H9 (cell line): Measurements from ENCODE around the gene FMN1. TPM values are rescaled to one million over a fixed set of nuclear protein-coding genes. Genes with fewer than 3 reads are reported as not detected.

Experiments used
- DNase-seq: peaks from one replicate; pipeline ENCODE4 v3.0.0-alpha.2; 2017
- H2AFZ ChIP-seq: one replicate; pipeline ENCODE4 v1.6.1; 2013; ENCODE audit warnings: mild to moderate bottlenecking, low read length, control low read depth, moderate library complexity
- H2AK5ac ChIP-seq: 2 replicates; pipeline ENCODE4 v1.6.1; 2013; ENCODE audit warnings: low read length, control low read depth, mixed read lengths; ENCODE audit not compliant: insufficient read length
- H2BK120ac ChIP-seq: one replicate; pipeline ENCODE4 v1.6.1; 2013; ENCODE audit warnings: low read depth, mild to moderate bottlenecking, low read length, control low read depth, inconsistent platforms; ENCODE audit not compliant: poor library complexity, severe bottlenecking
- H2BK12ac ChIP-seq: 2 replicates; pipeline ENCODE4 v1.6.1; 2013; ENCODE audit warnings: low read length, control low read depth, mixed read lengths, low read depth; ENCODE audit not compliant: insufficient read length
- H2BK15ac ChIP-seq: 2 replicates; pipeline ENCODE4 v1.6.1; 2013; ENCODE audit warnings: low read depth, low read length, control low read depth
- H2BK20ac ChIP-seq: one replicate; pipeline ENCODE4 v1.6.1; 2013; ENCODE audit warnings: low read depth, mild to moderate bottlenecking, low read length, control low read depth, inconsistent platforms; ENCODE audit not compliant: poor library complexity, severe bottlenecking
- H2BK5ac ChIP-seq: 2 replicates; pipeline ENCODE4 v1.6.1; 2013; ENCODE audit warnings: low read length, control low read depth, mixed read lengths; ENCODE audit not compliant: insufficient read length
- H3K14ac ChIP-seq: 2 replicates; pipeline ENCODE4 v1.6.1; 2013; ENCODE audit warnings: low read length, control low read depth; ENCODE audit not compliant: insufficient read depth
- H3K18ac ChIP-seq: 2 replicates; pipeline ENCODE4 v1.6.1; 2013; ENCODE audit warnings: low read depth, mild to moderate bottlenecking, mixed read lengths, low read length, control low read depth; ENCODE audit not compliant: insufficient read length
- H3K23ac ChIP-seq: 2 replicates; pipeline ENCODE4 v1.6.1; 2013; ENCODE audit warnings: low read length, control low read depth, mixed read lengths, low read depth; ENCODE audit not compliant: insufficient read length
- H3K23me2 ChIP-seq: 2 replicates; pipeline ENCODE4 v1.6.1; 2013; ENCODE audit warnings: low read depth, mild to moderate bottlenecking, mixed read lengths, low read length, control low read depth; ENCODE audit not compliant: insufficient read length, poor library complexity, severe bottlenecking
- H3K27ac ChIP-seq: 2 replicates; pipeline ENCODE4 v1.5.1; 2013; ENCODE audit warnings: low read length, control low read depth, mixed read lengths, low read depth; ENCODE audit not compliant: insufficient read length
- H3K27me3 ChIP-seq: 2 replicates; pipeline ENCODE4 v1.6.1; 2013; ENCODE audit warnings: low read length, control low read depth, inconsistent platforms; ENCODE audit not compliant: insufficient read depth
- H3K4ac ChIP-seq: 2 replicates; pipeline ENCODE4 v1.6.1; 2013; ENCODE audit warnings: low read depth, mild to moderate bottlenecking, control low read depth, inconsistent platforms, low read length, moderate library complexity
- H3K4me1 ChIP-seq: 2 replicates; pipeline ENCODE4 v1.6.1; 2013; ENCODE audit warnings: low read length, control low read depth, inconsistent platforms; ENCODE audit not compliant: insufficient read depth
- H3K4me2 ChIP-seq: 2 replicates; pipeline ENCODE4 v1.6.1; 2013; ENCODE audit warnings: low read length, control low read depth, mixed read lengths; ENCODE audit not compliant: insufficient read length, insufficient read depth
- H3K56ac ChIP-seq: 2 replicates; pipeline ENCODE4 v1.6.1; 2013; ENCODE audit warnings: low read depth, mild to moderate bottlenecking, mixed read lengths, low read length, control low read depth; ENCODE audit not compliant: insufficient read length
- H3K79me1 ChIP-seq: 2 replicates; pipeline ENCODE4 v1.6.1; 2013; ENCODE audit warnings: low read depth, mild to moderate bottlenecking, moderate library complexity, low read length, control low read depth, inconsistent platforms; ENCODE audit not compliant: insufficient read depth, poor library complexity, severe bottlenecking
- H3K79me2 ChIP-seq: 2 replicates; pipeline ENCODE4 v1.6.1; 2013; ENCODE audit warnings: low read length, control low read depth, inconsistent platforms; ENCODE audit not compliant: insufficient read depth
- H3K9ac ChIP-seq: 2 replicates; pipeline ENCODE4 v1.6.1; 2013; ENCODE audit warnings: low read length, control low read depth, mixed read lengths; ENCODE audit not compliant: insufficient read length; ENCODE audit errors: extremely low read depth
- H3K9me3 ChIP-seq: one replicate; pipeline ENCODE4 v1.6.1; 2013; ENCODE audit warnings: low read depth, low read length, inconsistent platforms; ENCODE audit not compliant: control insufficient read depth
- H3T11ph ChIP-seq: one replicate; pipeline ENCODE4 v1.6.1; 2013; ENCODE audit warnings: mild to moderate bottlenecking, low read length, control low read depth, inconsistent platforms
- H4K20me1 ChIP-seq: one replicate; pipeline ENCODE4 v1.6.1; 2013; ENCODE audit not compliant: control insufficient read depth, insufficient read length, insufficient read depth
- H4K5ac ChIP-seq: 2 replicates; pipeline ENCODE4 v1.6.1; 2013; ENCODE audit warnings: low read depth, mild to moderate bottlenecking, mixed read lengths, low read length, control low read depth; ENCODE audit not compliant: insufficient read length
- H4K8ac ChIP-seq: replicated peaks from 2 replicates; pipeline ENCODE4 v1.6.1; 2013; ENCODE audit warnings: low read length, control low read depth, mixed read lengths, low read depth; ENCODE audit not compliant: insufficient read length
- H4K91ac ChIP-seq: 2 replicates; pipeline ENCODE4 v1.6.1; 2013; ENCODE audit warnings: low read depth, mild to moderate bottlenecking, moderate library complexity, mixed read lengths, low read length, control low read depth; ENCODE audit not compliant: insufficient read length
- H3K27ac Mint-ChIP-seq, 3 experiments: 2 replicates in 2 of 3; 3 replicates in 1 of 3; pipeline ENCODE4 v1.8.0; 2020 to 2021; ENCODE audit warnings: mixed read lengths in 3 of 3, mild to moderate bottlenecking in 1 of 3, moderate library complexity in 1 of 3
- H3K27me3 Mint-ChIP-seq: 2 replicates; pipeline ENCODE4 v1.8.0; 2021; ENCODE audit warnings: low read depth, mild to moderate bottlenecking, moderate library complexity, mixed read lengths
- H3K36me3 Mint-ChIP-seq, 3 experiments: 2 replicates in 2 of 3; 3 replicates in 1 of 3; pipeline ENCODE4 v1.8.0; 2020 to 2021; ENCODE audit warnings: low read depth in 3 of 3, mixed read lengths in 3 of 3; ENCODE audit not compliant: insufficient read depth in 1 of 3
- H3K4me1 Mint-ChIP-seq, 2 experiments: 2 replicates each; pipeline ENCODE4 v1.8.0; 2020; ENCODE audit warnings: mixed read lengths in 2 of 2
- H3K4me3 Mint-ChIP-seq, 2 experiments: 2 replicates in 1 of 2; 3 replicates in 1 of 2; pipeline ENCODE4 v1.8.0; 2020 to 2021; ENCODE audit warnings: mild to moderate bottlenecking in 2 of 2, mixed read lengths in 2 of 2, moderate library complexity in 1 of 2
- H3K9me3 Mint-ChIP-seq, 2 experiments: 2 replicates in 1 of 2; 3 replicates in 1 of 2; pipeline ENCODE4 v1.8.0; 2020; ENCODE audit warnings: mild to moderate bottlenecking in 2 of 2, mixed read lengths in 2 of 2, moderate library complexity in 1 of 2
- WGBS: extraction: QIAGEN DNeasy Blood & Tissue Kit; methylation state at CpG from one replicate; pipeline ENCODE4 v1.1.7; 2013; ENCODE audit warnings: missing lambda C conversion rate, low lambda C conversion rate, mixed read lengths; ENCODE audit not compliant: insufficient read length; ENCODE audit errors: extremely low coverage; 5-methylcytosine and 5-hydroxymethylcytosine counted together
- total RNA-seq: library from RNA; stranded (reverse); gene quantifications from 2 replicates; pipeline ENCODE4 v1.2.1, GENCODE V29; 2021
- TF ChIP-seq, protein P1 (sequence below): fragments of 200-600 bp; sonication (generic); conservative IDR thresholded peaks from 3 replicates; pipeline ENCODE4 v1.8.0; 2021; ENCODE audit warnings: antibody characterized with exemption, mild to moderate bottlenecking

Gene FMN1
- total RNA-seq, 1 experiment from 2014 or later = 1.9 TPM

- TF ChIP-seq, protein P1, sequence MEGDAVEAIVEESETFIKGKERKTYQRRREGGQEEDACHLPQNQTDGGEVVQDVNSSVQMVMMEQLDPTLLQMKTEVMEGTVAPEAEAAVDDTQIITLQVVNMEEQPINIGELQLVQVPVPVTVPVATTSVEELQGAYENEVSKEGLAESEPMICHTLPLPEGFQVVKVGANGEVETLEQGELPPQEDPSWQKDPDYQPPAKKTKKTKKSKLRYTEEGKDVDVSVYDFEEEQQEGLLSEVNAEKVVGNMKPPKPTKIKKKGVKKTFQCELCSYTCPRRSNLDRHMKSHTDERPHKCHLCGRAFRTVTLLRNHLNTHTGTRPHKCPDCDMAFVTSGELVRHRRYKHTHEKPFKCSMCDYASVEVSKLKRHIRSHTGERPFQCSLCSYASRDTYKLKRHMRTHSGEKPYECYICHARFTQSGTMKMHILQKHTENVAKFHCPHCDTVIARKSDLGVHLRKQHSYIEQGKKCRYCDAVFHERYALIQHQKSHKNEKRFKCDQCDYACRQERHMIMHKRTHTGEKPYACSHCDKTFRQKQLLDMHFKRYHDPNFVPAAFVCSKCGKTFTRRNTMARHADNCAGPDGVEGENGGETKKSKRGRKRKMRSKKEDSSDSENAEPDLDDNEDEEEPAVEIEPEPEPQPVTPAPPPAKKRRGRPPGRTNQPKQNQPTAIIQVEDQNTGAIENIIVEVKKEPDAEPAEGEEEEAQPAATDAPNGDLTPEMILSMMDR = no peak
- no peaks in the 10 kb centered on the region for H3K27me3 Mint-ChIP-seq
Observed at GRCh38 chr15:33005582-33005981, 188.9 kb downstream of the FMN1 start.

More at GRCh38 chr15:33005582-33005981, 188.9 kb downstream of the FMN1 start:
- no peak overlapping the region for H3K23ac ChIP-seq
- H3K23me2 ChIP-seq = no peaks in the 10 kb centered on the region
- no peak overlapping the region for H3K14ac ChIP-seq
- no peak overlapping the region for H3K4me2 ChIP-seq
- Mint-ChIP-seq H3K36me3 (no peaks in the 10 kb centered on the region; a peak in 1 of 7 replicates), H3K4me1 (peaks cover 19 to 22% of the 10 kb centered on the region in 2 experiments), H3K9me3 (peaks cover 0 to 3% of the 10 kb centered on the region in 2 experiments; a peak in 2 of 5 replicates), H3K4me3 (no peak overlapping the region), H3K27ac (no peak overlapping the region)
- H2BK12ac ChIP-seq = no peak overlapping the region
- no peaks in the 10 kb centered on the region for H3K79me2 ChIP-seq
- H3K27ac ChIP-seq = no peak overlapping the region
- no peak overlapping the region for H3K4ac ChIP-seq
- no peak overlapping the region for H2BK120ac ChIP-seq
- H4K8ac ChIP-seq = no peak overlapping the region
- H4K20me1 ChIP-seq = no peaks in the 10 kb centered on the region
- no peaks in the 10 kb centered on the region for H3K9me3 ChIP-seq
- H2BK15ac ChIP-seq = no peak overlapping the region
- no peak overlapping the region for H2BK20ac ChIP-seq
- no peak for DNase-seq
- no peak overlapping the region for H3K9ac ChIP-seq
- no peak overlapping the region for H2AK5ac ChIP-seq
- no peak overlapping the region for H4K5ac ChIP-seq
- no peak overlapping the region for H2AFZ ChIP-seq
- no CpG with 5 or more reads among the region's 1 CpG for WGBS
- H3K56ac ChIP-seq = no peak overlapping the region
- H3T11ph ChIP-seq = no peak overlapping the region
- no peaks in the 10 kb centered on the region for H3K4me1 ChIP-seq
- no peaks in the 10 kb centered on the region for H3K27me3 ChIP-seq
- H2BK5ac ChIP-seq = no peak overlapping the region
- no peaks in the 10 kb centered on the region for H3K79me1 ChIP-seq
- no peak overlapping the region for H4K91ac ChIP-seq
- no peak overlapping the region for H3K18ac ChIP-seq
